Lower leg skin (tissue), 3 donors: ENCODE data around the gene CYP19A1.

Experiments
- CTCF ChIP-seq, 3 donors: fragments of 450-650 bp; IDR thresholded peaks; one replicate each; pipeline ENCODE4 v1.5.1; 2016; ENCODE audit warnings: antibody characterized with exemption in 3 of 3, mild to moderate bottlenecking in 3 of 3, moderate library complexity in 2 of 3
- POLR2A ChIP-seq, 2 donors: fragments of 450-650 bp; IDR thresholded peaks; one replicate each; pipeline ENCODE4 v1.6.1; 2016 to 2017; ENCODE audit warnings: antibody characterized with exemption in 2 of 2, mild to moderate bottlenecking in 1 of 2, moderate library complexity in 1 of 2

- TF ChIP-seq CTCF (IDR thresholded peaks at IDR 0.05) (no peak), POLR2A (IDR thresholded peaks at IDR 0.05) (no peak)
Observed at GRCh38 chr15:51299187-51300015, 39.0 kb downstream of the CYP19A1 start.
